ENCODE measurements around the gene RRM2.
A peak's percentile ranks its signal among the peaks of the same experiment; 100 is the strongest.

RRM2 gene

DNA sequence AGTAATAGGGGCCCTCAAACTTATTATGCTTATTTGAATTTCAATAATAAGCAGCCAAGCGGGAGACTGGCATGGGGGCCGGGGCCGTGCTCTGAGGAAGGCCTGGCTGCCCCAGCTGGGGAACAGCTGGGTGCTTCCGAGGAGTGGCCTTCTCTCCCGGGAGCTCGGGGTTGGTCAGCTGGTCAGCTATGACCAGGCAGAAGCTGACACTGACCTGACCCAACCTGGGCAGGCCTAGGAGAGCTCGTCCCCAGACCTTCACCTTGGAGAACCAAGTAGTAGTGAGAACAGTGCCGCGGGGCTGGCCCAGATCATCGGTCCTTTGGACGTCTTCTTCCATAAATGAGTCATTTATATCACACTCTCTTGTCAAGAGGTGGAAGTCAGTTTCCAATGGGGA, 36.1 kb downstream of the RRM2 start:
- no peak for DNase-seq

DNA sequence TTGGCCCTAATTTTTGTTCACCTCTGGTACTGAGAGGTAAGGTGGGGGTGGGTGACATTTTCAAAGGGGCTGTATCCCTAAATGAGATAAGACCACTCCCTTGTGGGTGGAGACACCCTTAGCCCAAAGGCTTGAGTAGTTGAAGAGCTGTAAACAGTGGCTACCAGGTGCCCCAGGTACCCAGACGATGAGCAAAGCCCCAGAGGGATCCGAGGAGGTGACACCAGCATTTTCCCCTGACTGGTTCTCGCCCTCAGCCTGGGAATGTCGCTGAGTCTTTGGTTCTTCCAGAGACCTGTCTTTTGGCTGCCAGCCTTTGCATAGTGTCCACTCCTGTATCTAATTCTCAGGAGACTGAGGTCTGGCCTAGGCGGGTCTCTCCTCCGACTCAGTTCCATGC, 36.5 kb downstream of the RRM2 start:
- DNase-seq: no peak

DNA sequence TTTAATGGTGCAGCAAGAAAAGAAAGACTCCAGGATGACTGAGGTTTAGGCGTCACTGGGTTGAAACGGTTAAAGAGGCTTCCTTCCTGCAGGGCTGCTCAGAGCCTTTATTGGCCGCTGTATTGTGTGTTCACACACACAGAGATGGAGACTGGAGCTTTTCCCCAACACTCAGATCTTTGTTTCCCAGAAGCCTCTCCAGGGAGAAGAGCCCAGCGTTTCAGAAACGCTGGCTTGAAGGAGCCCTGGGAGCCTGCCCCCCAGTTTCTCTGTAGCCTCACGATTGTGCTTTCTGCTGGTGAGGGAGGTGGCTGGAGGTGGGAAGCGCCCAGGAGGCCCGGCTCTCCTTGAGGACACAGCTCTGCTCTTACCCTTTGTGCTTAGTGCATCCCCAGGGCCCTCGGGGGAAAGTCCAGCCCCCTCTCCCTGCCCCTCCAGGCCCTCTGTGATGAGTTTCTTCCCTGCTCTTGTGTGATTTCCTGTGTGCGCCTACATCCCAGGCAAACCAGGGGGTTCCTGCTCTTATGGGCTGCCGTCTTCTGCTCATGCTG, 37.1 kb downstream of the RRM2 start:
- peak in 1 of 5 experiments; percentile 56 for DNase-seq

- DNase-seq: no peak
Observed at GRCh38 chr2:10160203-10160955, 37.8 kb downstream of the RRM2 start.

DNA sequence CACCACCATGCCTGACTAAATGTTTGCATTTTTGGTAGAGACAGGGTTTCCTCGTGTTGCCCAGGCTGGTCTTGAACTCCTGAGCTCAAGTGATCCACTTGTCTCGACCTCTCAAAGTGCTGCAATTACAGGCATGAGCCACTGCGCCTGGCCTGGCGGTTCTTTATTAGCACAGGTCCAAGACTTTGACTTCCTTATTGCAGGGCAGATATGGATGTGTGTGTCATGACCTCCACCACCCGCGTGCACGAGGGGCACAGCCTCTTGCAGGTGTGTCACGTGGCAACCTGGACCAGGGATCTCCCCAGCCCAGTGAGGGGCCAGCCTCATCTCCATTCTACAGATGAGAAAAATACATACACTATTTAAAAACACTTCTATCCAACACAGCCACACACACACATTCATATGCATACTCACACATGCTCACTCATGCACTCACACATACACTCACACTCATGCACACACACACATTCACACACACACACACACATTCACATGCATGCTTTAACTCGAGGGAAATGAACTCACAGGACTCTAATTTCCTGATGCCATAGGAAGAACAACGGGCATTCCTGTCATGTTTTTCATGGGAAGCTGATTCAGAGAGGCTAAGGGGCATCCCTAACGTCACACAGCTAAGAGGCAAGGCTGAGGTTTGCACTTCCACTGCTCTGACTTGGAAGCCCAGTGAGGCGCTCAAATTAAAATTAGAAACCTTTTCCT, 38.8 kb downstream of the RRM2 start:
- DNase-seq: no peak

DNA sequence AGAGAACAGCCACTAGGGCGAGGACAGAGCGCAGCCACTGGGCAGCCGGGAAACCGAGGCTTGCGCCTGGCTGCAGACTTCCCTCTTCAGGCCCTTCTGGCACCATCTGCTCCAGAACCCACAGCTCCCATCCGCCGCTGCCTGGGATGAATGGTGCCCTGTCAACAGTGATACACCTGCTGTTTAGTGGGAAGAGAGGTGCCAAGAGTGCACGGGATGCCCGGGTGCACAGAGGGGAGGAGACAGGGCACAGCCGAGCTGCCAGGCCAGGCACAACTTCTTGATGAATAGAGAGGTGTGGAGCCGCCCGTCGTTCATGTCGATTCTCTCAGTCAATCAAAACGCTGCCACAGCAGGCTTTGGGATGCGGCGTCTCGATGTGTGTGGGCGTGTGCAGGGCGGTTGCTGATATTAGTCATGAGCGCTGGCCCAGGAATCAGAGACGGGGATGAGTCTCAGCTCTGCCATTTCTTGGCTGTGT, 39.5 kb downstream of the RRM2 start:
- peak in 1 of 5 experiments; percentile 50 for DNase-seq

DNA sequence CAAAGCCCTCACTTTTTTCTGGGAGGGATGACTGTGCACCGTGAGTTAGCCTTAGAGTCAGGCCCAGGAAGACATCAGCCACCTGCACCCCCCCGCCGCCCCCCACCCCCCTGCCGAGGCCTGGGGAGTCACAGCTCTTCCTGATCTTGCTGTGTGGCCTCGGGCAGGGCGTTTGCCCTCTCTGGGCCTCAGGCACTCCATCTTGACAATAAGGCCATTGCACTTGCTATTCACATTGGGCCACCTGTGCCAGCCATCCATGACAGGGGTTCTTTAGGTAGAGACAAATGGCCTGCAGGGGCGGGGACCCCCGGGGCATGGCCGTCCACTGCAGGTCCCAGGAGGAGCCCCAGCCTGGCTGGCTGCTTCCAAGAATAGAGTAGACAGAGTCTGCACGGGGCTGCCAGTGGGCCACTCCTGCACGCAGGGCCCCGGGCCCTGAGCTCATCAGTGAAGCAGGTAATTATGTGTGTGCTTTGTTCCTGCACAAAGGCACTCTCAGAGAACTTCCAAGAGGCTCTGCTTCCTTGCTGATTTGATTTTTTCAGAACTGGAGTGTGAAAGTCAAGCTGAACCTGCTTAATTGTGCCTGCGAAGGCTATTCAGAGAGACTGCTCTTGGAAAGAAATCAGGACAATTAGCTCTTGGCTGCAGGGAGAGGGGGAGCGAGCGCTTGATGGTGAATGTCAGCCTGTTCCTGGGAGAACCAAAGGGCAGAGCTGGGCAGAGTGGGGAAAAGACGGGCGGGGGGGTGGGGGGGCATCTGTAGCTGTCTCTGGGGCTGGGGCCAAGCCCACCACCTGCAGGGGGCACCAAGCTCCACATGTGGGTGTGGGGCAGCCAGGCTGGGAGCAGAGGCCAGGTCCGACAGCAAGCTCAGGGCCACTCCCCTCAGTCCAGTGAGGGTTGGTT, 40.3 kb downstream of the RRM2 start:
- no peak for DNase-seq

DNA sequence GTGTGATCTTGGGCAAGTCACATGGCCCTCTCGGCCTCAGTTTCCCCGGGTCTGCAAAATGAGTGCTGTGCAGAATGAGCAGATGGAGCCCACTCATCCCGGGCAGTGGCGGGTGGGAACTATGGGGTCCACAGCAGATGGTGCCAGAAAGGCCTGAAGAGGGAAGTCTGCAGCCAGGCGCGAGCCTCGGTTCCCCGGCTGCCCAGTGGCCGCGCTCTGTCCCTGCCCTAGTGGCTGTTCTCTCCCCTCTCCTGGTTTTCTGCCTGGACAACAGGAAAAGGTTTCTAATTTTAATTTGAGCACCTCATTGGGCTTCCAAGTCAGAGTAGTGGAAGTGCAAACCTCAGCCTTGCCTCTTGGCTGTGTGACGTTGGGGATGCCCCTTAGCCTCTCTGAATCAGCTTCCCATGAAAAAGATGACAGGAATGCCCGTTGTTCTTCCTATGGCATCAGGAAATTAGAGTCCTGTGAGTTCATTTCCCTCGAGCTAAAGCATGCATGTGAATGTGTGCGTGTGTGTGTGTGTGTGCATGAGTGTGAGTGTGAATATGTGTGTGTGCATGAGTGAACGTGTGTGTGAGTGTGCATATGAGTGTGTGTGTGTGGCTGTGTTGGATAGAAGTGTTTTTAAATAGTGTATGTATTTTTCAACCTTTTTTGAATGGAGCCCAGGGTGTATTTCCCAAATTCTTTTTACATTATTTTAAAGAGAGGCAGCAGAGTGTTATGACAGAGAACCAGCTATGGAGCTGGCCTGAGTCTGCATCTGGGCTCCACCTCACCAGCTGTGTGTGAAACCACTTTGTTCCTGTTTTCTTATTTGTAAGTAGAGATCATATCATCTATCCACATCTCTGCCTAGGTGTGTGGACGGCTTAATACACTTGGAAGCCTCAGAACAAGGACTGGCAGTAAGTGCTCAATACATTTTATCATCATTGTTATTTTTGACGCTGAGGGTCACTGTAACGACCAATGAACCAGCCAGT, 41.3 kb downstream of the RRM2 start:
- DNase-seq: peak in 1 of 5 experiments; percentile 34

DNA sequence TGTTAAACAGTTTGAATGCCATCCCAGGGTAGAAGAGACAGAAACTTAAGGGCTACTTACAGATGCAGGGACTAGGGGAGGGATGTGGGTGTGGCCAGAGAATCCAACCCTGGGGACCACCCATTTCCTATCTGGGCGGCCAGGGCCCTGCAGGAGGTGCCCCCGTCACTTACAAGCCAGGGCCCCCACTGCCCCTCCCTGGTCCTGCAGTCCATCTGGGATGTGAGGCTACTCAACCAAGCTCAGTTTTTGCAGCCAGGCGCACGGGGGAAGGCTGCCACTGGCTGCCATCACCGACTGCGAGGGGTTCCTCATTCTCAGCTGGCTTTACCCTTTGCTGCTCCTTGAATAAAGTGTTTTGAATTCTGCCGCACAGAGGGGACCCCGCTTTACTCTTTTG, 42.1 kb downstream of the RRM2 start:
- DNase-seq: no peak

GRCh38 chr2:10165282-10165681, 42.7 kb downstream of the RRM2 start:
- no peak for DNase-seq

- DNase-seq: no peak
Observed at GRCh38 chr2:10165861-10166675, 43.5 kb downstream of the RRM2 start.

GRCh38 chr2:10166676-10167292, 44.2 kb downstream of the RRM2 start:
- DNase-seq: no peak

- no peak for DNase-seq
Observed at GRCh38 chr2:10167316-10167715, 44.8 kb downstream of the RRM2 start.

DNA sequence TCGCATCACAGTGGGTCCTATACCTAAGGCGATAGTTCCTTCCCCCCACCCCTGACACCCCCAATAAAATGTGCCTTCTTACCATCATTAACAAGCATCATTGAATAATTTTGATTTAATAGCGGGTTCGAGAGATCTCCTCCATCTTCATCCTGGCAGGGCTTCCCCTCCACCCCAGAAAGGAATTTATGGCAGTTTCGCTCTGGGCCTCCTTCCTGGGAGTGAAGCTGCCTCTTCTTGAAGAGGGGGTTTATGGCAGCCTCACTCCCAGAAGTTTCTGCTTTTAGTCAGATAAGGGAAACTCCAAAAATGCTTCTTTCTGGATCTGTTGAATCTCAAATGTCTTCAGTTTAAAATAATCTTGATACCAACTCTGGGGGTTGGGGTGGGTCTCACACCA, 45.7 kb downstream of the RRM2 start:
- no peak for DNase-seq

DNA sequence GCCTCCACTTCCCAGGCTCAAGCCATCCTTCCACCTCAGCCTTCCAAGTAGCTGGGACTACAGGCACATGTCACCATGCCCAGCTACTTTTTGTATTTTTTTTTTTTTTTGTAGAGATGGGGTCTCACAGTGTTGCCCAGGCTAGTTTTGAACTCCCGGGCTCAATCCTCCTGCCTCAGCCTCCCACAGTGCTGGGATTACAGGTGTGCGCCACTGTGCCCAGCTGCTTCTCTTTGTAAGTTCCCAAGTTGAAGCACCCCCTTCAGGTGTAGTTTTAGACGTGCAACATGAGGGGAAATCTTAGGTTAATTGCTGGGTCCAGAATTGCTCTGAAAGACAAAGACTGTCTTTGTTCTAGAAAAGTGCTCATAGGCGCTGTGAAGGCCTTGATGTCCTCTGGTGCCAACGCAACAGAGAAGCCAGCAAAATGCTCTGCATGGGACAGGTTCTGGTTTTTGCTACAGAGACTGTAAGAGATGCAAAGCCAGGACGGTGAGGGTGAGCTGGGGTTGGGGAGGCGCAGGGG, 46.6 kb downstream of the RRM2 start:
- DNase-seq: no peak

GRCh38 chr2:10169581-10169980, 47.0 kb downstream of the RRM2 start:
- DNase-seq: no peak

DNA sequence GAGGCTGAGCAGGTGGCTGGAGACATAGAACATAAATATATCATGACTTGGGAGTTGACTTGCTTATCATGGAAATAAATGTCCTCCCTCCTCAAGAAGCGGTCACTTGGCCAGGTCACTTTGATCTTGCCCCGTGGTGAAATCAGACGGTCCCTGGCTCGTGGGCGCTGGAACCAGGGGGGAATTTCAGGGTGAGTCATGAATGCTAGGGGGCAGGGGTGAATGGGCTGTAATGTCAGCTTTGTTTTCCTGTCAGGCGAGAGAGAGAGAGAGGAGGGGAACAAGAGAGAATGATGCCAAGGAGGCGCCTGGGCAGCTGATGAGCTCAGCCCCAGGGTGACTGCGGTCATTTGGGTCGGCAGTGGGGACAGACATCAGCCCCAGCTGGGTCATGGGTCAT, 47.7 kb downstream of the RRM2 start:
- DNase-seq: no peak

DNA sequence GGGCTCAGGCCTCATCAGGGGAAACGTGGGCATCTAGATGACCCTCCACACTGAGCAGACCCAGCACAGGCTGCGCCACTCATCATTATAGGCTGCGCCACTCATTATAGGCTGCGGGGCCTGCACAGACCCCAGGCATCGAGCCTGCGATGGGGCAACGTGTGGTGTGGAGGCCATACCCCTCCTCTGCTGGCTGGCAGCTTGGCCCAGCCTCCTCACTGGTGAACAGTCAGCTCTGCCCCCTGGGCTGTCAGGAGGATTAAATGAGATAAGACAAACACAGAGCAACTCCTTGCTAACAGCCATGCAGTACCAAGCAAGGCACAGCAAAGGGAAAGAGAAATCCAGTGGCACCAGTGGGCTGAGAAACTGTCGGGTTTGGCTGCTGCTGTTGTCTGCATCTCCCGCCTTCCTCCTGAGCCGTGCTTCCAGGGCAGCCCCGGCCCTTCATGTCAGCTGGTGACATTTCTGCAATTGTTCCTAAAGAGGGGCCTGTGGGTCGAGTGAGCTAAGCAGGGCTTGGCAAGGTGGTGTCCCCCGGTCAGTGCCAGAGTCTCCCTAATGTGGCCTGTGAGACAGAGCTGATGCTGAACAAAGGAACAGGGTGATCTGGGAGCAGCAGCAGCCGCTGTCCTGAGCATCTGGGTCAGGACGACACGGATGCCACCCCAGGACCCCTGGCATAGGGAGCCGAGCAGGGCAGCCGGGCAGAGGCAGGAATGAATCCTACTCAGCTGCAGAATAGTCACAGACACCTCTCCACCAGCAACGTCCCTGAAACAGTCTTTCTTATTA, 48.7 kb downstream of the RRM2 start:
- DNase-seq: no peak

All from T-helper 2 cell (primary cell).